HFFc6 (cell line): Measurements from ENCODE around the gene ACSF2. TPM values are rescaled to one million over a fixed set of nuclear protein-coding genes. Genes with fewer than 3 reads are reported as not detected.

Experiments used
- DNase-seq: peaks from one replicate; pipeline ENCODE4 v3.0.0-alpha.2; 2018
- H3K27ac Mint-ChIP-seq: 2 replicates; pipeline ENCODE4 v1.8.0; 2020; ENCODE audit warnings: mild to moderate bottlenecking, mixed read lengths
- H3K27me3 Mint-ChIP-seq: 2 replicates; pipeline ENCODE4 v1.8.0; 2021; ENCODE audit warnings: mild to moderate bottlenecking, moderate library complexity, mixed read lengths; ENCODE audit not compliant: insufficient read depth
- H3K36me3 Mint-ChIP-seq: 2 replicates; pipeline ENCODE4 v1.8.0; 2021; ENCODE audit warnings: low read depth, mixed read lengths
- H3K4me1 Mint-ChIP-seq: 2 replicates; pipeline ENCODE4 v1.8.0; 2020; ENCODE audit warnings: low read depth, mixed read lengths
- H3K4me3 Mint-ChIP-seq: 2 replicates; pipeline ENCODE4 v1.8.0; 2020; ENCODE audit warnings: mild to moderate bottlenecking, moderate library complexity, mixed read lengths
- H3K9me3 Mint-ChIP-seq: 2 replicates; pipeline ENCODE4 v1.8.0; 2020; ENCODE audit warnings: mild to moderate bottlenecking, mixed read lengths
- total RNA-seq, 6 experiments: library from RNA; stranded (reverse); fragmentation: NEBNext Ultra II Directional; extraction: Animal tissue kit (Norgen Biotek cat#: 25700); gene quantifications; 2 replicates in 1 of 6; 3 replicates in 5 of 6; pipeline ENCODE4 v1.2.3, GENCODE V29; 2021
- TF ChIP-seq, protein P1 (sequence below): fragments of 200-600 bp; sonication (generic); IDR thresholded peaks from 2 replicates; pipeline ENCODE4 v1.5.0; 2021; ENCODE audit warnings: antibody characterized with exemption, mild to moderate bottlenecking

Gene ACSF2
- total RNA-seq, 6 experiments from 2014 or later: 15.3 to 23.3 (median 17.5) TPM

GRCh38 chr17:50439008-50439407, 13.0 kb downstream of the ACSF2 start:
- TF ChIP-seq, protein P1, sequence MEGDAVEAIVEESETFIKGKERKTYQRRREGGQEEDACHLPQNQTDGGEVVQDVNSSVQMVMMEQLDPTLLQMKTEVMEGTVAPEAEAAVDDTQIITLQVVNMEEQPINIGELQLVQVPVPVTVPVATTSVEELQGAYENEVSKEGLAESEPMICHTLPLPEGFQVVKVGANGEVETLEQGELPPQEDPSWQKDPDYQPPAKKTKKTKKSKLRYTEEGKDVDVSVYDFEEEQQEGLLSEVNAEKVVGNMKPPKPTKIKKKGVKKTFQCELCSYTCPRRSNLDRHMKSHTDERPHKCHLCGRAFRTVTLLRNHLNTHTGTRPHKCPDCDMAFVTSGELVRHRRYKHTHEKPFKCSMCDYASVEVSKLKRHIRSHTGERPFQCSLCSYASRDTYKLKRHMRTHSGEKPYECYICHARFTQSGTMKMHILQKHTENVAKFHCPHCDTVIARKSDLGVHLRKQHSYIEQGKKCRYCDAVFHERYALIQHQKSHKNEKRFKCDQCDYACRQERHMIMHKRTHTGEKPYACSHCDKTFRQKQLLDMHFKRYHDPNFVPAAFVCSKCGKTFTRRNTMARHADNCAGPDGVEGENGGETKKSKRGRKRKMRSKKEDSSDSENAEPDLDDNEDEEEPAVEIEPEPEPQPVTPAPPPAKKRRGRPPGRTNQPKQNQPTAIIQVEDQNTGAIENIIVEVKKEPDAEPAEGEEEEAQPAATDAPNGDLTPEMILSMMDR: no peak
- peaks cover 5% of the 10 kb centered on the region for H3K4me1 Mint-ChIP-seq
- no peak for DNase-seq
- H3K27ac Mint-ChIP-seq: no peak overlapping the region
- peaks cover 7% of the 10 kb centered on the region; the same call in 1 of the 2 replicates for H3K36me3 Mint-ChIP-seq
- H3K4me3 Mint-ChIP-seq: no peak overlapping the region
- H3K9me3 Mint-ChIP-seq: no peaks in the 10 kb centered on the region
- H3K27me3 Mint-ChIP-seq: no peaks in the 10 kb centered on the region

DNA sequence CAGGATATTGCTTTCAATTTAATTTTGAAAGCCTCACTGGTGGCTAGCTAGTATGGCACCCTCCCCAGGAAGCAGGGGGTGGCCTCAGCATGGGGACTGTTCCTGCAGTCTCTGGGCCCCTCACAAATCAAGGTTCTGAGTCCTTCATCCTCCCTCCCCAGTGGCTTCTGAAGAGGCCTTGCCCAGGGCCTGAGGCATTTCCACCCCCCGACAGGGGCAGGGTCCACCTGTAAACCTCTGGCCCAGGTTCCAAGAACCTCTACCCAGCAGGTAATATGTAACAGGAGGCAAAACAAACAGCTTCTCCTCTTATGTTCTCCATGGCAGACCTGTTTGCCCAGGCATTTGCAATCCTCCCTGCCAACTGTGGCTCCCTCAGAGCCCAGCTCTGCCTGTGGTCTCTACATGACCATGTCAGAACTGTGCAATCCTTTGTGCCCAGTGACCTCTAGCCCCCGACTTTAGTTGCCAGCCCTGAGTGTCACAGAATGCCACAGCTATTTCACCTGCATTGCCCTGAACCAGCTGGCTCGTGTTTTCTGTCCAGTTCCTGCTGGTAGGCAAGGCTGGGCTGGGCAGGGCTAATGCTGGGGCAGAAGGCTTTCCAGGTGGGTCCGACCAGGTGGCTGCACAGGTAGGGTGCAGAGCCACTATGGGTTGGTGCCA, 14.3 kb downstream of the ACSF2 start:
- H3K36me3 Mint-ChIP-seq: peaks cover 7% of the 10 kb centered on the region; the same call in 1 of the 2 replicates
- TF ChIP-seq, protein P1: no peak
- no peaks in the 10 kb centered on the region for H3K27me3 Mint-ChIP-seq
- DNase-seq: no peak
- no peak overlapping the region for H3K4me3 Mint-ChIP-seq
- no peaks in the 10 kb centered on the region for H3K9me3 Mint-ChIP-seq
- peaks cover 5% of the 10 kb centered on the region for H3K4me1 Mint-ChIP-seq
- H3K27ac Mint-ChIP-seq: no peak overlapping the region

- Mint-ChIP-seq H3K9me3 (no peaks in the 10 kb centered on the region), H3K4me1 (peaks cover 5% of the 10 kb centered on the region), H3K27ac (no peak overlapping the region), H3K27me3 (no peaks in the 10 kb centered on the region), H3K4me3 (no peak overlapping the region), H3K36me3 (peaks cover 7% of the 10 kb centered on the region; the same call in 1 of the 2 replicates)
- DNase-seq: no peak
- TF ChIP-seq, protein P1: no peak
These were observed 15.1 kb downstream of the ACSF2 start for GRCh38 chr17:50440838-50441829.

GRCh38 chr17:50443505-50443974, 17.5 kb downstream of the ACSF2 start:
- H3K4me3 Mint-ChIP-seq: no peak overlapping the region
- no peak overlapping the region for H3K27ac Mint-ChIP-seq
- peaks cover 4% of the 10 kb centered on the region; the same call in 1 of the 2 replicates for H3K36me3 Mint-ChIP-seq
- no peaks in the 10 kb centered on the region for H3K9me3 Mint-ChIP-seq
- DNase-seq: no peak
- TF ChIP-seq, protein P1: no peak
- H3K4me1 Mint-ChIP-seq: peaks cover 5% of the 10 kb centered on the region
- no peaks in the 10 kb centered on the region for H3K27me3 Mint-ChIP-seq

GRCh38 chr17:50444841-50445715, 19.1 kb downstream of the ACSF2 start:
- TF ChIP-seq, protein P1: no peak
- Mint-ChIP-seq H3K9me3 (no peaks in the 10 kb centered on the region), H3K4me1 (peaks cover 5% of the 10 kb centered on the region), H3K36me3 (peaks cover 4% of the 10 kb centered on the region; the same call in 1 of the 2 replicates), H3K27me3 (no peaks in the 10 kb centered on the region), H3K4me3 (no peak overlapping the region), H3K27ac (no peak overlapping the region)
- no peak for DNase-seq
